Uterus (tissue), 4 donors: ENCODE data around the gene PSMD12. TPM values are rescaled to one million over a fixed set of nuclear protein-coding genes. Genes with fewer than 3 reads are reported as not detected.

Experiments used
- DNase-seq, 2 donors: peaks; one replicate each; pipeline ENCODE4 v3.0.0-alpha.2; 2019 to 2020
- H3K27ac ChIP-seq, 2 donors: fragments of 200-600 bp; sonication (generic); 1 replicate in 1 of 2; 2 replicates in 1 of 2; pipeline ENCODE4 v1.5.1; 2016 to 2018
- H3K27me3 ChIP-seq, 2 donors: fragments of 200-600 bp; sonication (generic); one replicate each; pipeline ENCODE4 v1.5.1; 2018 to 2019; ENCODE audit warnings: control low read depth in 1 of 2
- H3K36me3 ChIP-seq, 2 donors: fragments of 200-600 bp; sonication (generic); one replicate each; pipeline ENCODE4 v1.5.1; 2019; ENCODE audit warnings: control low read depth in 1 of 2
- H3K4me1 ChIP-seq, 2 donors: fragments of 200-600 bp; sonication (generic); one replicate each; pipeline ENCODE4 v1.5.1; 2018 to 2019; ENCODE audit warnings: control low read depth in 1 of 2
- H3K4me3 ChIP-seq, 2 donors: fragments of 200-600 bp; sonication (generic); 1 replicate in 1 of 2; 2 replicates in 1 of 2; pipeline ENCODE4 v1.5.1; 2018 to 2019; ENCODE audit warnings: mild to moderate bottlenecking in 1 of 2
- H3K9me3 ChIP-seq, 2 donors: fragments of 200-600 bp; sonication (generic); one replicate each; pipeline ENCODE4 v1.5.1; 2019; ENCODE audit warnings: control low read depth in 1 of 2
- CTCF ChIP-seq, 4 experiments: fragments of 200-600 bp in 2 of 4; fragments of 450-650 bp in 2 of 4; sonication (generic) in 2 of 4; IDR thresholded peaks; one replicate each; pipeline ENCODE4 v1.5.1; 2016 to 2019; ENCODE audit warnings: antibody characterized with exemption in 4 of 4, mild to moderate bottlenecking in 2 of 4, moderate library complexity in 1 of 4
- POLR2A ChIP-seq, 2 donors: fragments of 450-650 bp; IDR thresholded peaks; one replicate each; pipeline ENCODE4 v1.6.1; 2016; ENCODE audit warnings: antibody characterized with exemption in 2 of 2, mild to moderate bottlenecking in 1 of 2, moderate library complexity in 1 of 2
- intact Hi-C: fragments of 100-400 bp; cut with DNase I; formaldehyde crosslinking; loops from one replicate; pipeline ENCODE4 v1.15.1; 2023; ENCODE audit warnings: low total_unique reads
- total RNA-seq, 4 donors: library from RNA; depleted of rRNA in 3 of 4; stranded (reverse); fragments of >200 nt in 3 of 4; gene quantifications; one replicate each; pipeline versions ENCODE4 v1.1.0 to v1.2.4, GENCODE V29; 2014 to 2023
- donor health status: DM: yes; HTN: yes; CAD: no.

The PSMD12 gene
- 10 to 100 TPM; 10.5 to 55.6 (median 24.9) TPM for total RNA-seq

DNA sequence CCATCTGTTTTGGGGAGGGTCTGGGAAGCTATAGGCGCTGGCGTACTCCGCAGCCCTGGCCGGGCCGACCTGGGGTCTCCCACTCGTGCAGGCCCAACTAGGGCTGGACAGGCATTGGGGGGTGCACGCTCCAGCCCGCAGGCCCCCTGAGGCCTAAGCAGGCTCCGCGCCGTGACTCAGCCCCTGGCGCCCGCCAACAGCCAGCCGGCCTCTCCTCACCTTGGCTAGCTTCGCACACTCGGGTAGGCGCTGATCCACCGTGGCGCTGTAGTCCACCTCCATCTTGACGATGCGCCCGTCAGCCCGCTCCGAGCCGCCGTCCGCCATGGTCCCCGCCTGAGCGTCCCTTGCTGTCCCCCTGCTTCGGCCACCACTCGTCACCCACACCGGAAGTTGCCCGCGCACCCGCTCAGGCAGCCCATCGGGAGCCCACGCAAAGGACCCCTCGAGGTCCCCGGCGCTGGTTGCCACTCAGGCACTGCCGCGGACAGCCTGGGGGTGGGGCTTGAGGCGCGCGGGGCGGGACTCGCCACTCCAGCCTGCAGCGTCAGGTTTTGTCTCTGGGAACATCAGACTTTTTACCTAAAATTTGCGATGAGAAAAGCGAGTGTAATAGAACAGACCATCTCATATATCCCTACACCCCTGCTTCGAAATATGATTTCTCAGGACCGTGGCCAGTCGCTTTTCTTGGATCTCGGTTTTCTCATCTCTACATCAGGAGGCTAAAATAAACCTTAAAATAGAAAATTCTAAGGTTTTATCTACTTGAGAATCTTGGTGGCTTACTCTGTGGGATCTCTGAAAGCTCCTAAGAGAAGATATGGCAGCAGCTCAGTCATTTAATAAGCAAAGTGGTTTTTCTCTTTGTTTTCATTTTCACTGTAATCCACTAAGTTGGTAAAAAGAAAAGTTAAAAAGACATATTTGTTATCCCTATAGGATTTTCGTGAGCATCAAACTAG is at the start of gene PSMD12:
PSMD12 (minus strand) TSS at position 385 of the 965 bp plus-strand sequence; CDS start at position 327, 58 bp downstream.
- H3K4me3 ChIP-seq, result peak within 1 kb of the TSS; percentile 86 to 93
- no peaks in the 10 kb centered on the region for H3K27me3 ChIP-seq
- peaks cover 0 to 10% of the 10 kb centered on the region in 2 donors for H3K4me1 ChIP-seq
- no peaks in the 10 kb centered on the region for H3K36me3 ChIP-seq
- H3K9me3 ChIP-seq, result no peaks in the 10 kb centered on the region
- peak within 1 kb of the TSS; percentile 89 to 91 for H3K27ac ChIP-seq
- intact Hi-C loops, result no loop called here
- peak in 1 of 4 experiments; percentile 6 for TF ChIP-seq CTCF (IDR thresholded peaks at IDR 0.05)
- peak; percentile 32 to 76 for TF ChIP-seq POLR2A (IDR thresholded peaks at IDR 0.05)
- DNase-seq, result peak; percentile 89 to 95

DNA sequence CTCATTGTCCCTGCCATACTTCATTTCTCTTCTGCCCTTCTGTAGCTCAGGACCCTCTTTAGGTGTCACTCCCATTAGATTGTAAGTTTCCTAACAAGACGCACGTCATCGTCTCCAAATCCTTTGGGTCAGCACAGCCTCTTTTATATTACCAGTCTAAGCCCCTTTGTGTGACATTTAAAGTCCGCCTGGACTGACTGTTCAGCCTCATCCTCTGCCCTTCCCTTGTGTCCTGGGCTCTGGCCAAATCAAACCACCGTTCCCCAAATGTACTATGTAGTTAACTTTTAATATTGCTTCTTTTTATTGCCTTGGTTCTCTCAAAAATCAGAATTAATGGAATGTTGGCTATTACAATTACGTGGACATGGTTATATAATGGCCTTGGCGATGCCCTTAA is 48.9 kb upstream of the PSMD12 start:
- Histone ChIP-seq H3K4me1 (no peaks in the 10 kb centered on the region), H3K9me3 (no peaks in the 10 kb centered on the region), H3K4me3 (no peak overlapping the region), H3K27me3 (no peaks in the 10 kb centered on the region), H3K27ac (no peak overlapping the region), H3K36me3 (no peaks in the 10 kb centered on the region)
- intact Hi-C loops, result no loop called here
- TF ChIP-seq CTCF (IDR thresholded peaks at IDR 0.05) (no peak), POLR2A (IDR thresholded peaks at IDR 0.05) (no peak)
- no peak for DNase-seq

GRCh38 chr17:67414559-67414958 is 48.2 kb upstream of the PSMD12 start:
- Histone ChIP-seq H3K4me1 (no peaks in the 10 kb centered on the region), H3K4me3 (no peak overlapping the region), H3K36me3 (no peaks in the 10 kb centered on the region), H3K9me3 (no peaks in the 10 kb centered on the region), H3K27me3 (no peaks in the 10 kb centered on the region), H3K27ac (no peak overlapping the region)
- TF ChIP-seq CTCF (IDR thresholded peaks at IDR 0.05) (no peak), POLR2A (IDR thresholded peaks at IDR 0.05) (no peak)
- intact Hi-C loops, result no loop called here
- no peak for DNase-seq

DNA sequence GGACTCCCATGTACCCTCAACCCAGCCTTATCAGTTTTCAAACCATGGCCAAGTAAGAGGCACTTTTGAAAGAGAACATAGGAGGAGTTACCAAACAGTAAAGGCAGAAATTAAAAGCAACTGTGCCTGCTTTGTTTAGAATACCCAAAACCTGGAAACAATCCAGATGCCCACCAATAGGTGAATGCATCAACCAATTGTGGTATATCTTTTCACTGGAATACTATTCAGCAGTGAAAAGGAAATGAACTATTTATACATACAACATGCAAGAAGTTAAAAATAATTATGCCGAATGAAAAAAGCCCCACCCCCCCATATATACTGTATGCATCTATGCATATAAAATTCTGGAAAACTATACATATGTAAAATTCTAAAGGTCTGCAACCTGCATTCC is 47.8 kb upstream of the PSMD12 start:
- no peaks in the 10 kb centered on the region for H3K4me1 ChIP-seq
- H3K36me3 ChIP-seq, result no peaks in the 10 kb centered on the region
- no peaks in the 10 kb centered on the region for H3K27me3 ChIP-seq
- H3K27ac ChIP-seq, result no peak overlapping the region
- H3K9me3 ChIP-seq, result no peaks in the 10 kb centered on the region
- intact Hi-C loops, result no loop called here
- no peak for DNase-seq
- no peak overlapping the region for H3K4me3 ChIP-seq
- TF ChIP-seq CTCF (IDR thresholded peaks at IDR 0.05) (no peak), POLR2A (IDR thresholded peaks at IDR 0.05) (no peak)

DNA sequence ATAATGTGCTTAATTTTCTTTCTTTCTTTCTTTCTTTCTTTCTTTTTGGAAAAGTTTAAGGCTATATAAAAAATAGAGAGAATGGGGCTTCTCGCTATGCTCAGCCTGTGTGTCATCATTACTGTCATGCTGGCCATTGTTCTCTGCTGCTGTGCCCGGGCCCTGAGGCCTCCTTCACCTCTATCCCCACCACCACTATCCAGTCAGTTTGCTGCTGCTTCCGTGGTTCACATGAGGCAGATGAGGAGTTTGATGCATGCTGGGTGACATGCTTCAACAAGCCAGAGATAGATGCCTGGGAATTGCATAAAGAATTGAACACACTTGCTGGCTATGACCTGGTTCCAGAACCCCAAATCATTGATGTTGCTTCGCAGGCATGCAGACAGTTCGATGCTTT is 47.0 kb upstream of the PSMD12 start:
- TF ChIP-seq CTCF (IDR thresholded peaks at IDR 0.05) (no peak), POLR2A (IDR thresholded peaks at IDR 0.05) (no peak)
- Histone ChIP-seq H3K36me3 (no peaks in the 10 kb centered on the region), H3K27ac (no peak overlapping the region), H3K9me3 (no peaks in the 10 kb centered on the region), H3K4me1 (no peaks in the 10 kb centered on the region), H3K4me3 (no peak overlapping the region), H3K27me3 (no peaks in the 10 kb centered on the region)
- no peak for DNase-seq
- intact Hi-C loops, result no loop called here
